Nephron (organoid): Measurements from ENCODE around the gene RAB11FIP4.

Experiments used
- H3K27ac Mint-ChIP-seq, 3 experiments: 2 replicates each; pipeline ENCODE4 v1.8.0; 2020; ENCODE audit warnings: mixed read lengths in 3 of 3, mild to moderate bottlenecking in 2 of 3, moderate library complexity in 1 of 3
- H3K27me3 Mint-ChIP-seq: 2 replicates; pipeline ENCODE4 v1.8.0; 2021; ENCODE audit warnings: low read depth, mild to moderate bottlenecking, moderate library complexity, mixed read lengths
- H3K36me3 Mint-ChIP-seq: 2 replicates; pipeline ENCODE4 v1.8.0; 2020; ENCODE audit warnings: low read depth, mixed read lengths
- H3K4me1 Mint-ChIP-seq: 2 replicates; pipeline ENCODE4 v1.8.0; 2020; ENCODE audit warnings: mixed read lengths
- H3K4me3 Mint-ChIP-seq, 3 experiments: 2 replicates each; pipeline ENCODE4 v1.8.0; 2020; ENCODE audit warnings: mild to moderate bottlenecking in 3 of 3, mixed read lengths in 3 of 3, moderate library complexity in 2 of 3
- H3K9me3 Mint-ChIP-seq: 2 replicates; pipeline ENCODE4 v1.8.0; 2020; ENCODE audit warnings: mixed read lengths
- TF ChIP-seq, protein P1 (sequence below), 3 experiments: fragments of 200-600 bp; sonication (generic); IDR thresholded peaks; one replicate each; pipeline ENCODE4 v1.5.0; 2021; ENCODE audit warnings: antibody characterized with exemption in 3 of 3; ENCODE audit not compliant: unreplicated experiment in 3 of 3

RAB11FIP4 gene

DNA sequence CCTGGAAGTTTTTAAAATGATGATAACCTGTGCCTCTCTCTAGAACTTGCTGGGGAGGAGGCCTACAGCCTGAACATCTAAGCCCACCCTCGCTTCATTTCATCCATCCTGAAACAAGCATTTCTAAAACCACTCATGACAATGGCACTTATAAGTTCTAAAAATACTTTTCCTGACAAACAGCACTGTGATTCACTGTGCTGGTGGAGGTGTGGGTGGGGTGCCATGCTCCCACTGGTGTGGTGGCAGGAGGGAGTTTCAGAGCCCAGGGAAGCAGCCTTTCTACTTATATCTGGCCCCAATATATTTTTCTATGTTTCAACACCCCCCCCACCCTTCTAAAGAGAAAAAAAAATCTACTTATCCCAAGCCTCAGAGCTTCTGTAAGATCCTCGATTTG is 52.6 kb downstream of the RAB11FIP4 start:
- Mint-ChIP-seq H3K36me3 (no peaks in the 10 kb centered on the region), H3K4me1 (no peaks in the 10 kb centered on the region), H3K27ac (no peak overlapping the region), H3K9me3 (no peaks in the 10 kb centered on the region), H3K27me3 (peaks cover 12% of the 10 kb centered on the region), H3K4me3 (no peak overlapping the region)
- TF ChIP-seq, protein P1, sequence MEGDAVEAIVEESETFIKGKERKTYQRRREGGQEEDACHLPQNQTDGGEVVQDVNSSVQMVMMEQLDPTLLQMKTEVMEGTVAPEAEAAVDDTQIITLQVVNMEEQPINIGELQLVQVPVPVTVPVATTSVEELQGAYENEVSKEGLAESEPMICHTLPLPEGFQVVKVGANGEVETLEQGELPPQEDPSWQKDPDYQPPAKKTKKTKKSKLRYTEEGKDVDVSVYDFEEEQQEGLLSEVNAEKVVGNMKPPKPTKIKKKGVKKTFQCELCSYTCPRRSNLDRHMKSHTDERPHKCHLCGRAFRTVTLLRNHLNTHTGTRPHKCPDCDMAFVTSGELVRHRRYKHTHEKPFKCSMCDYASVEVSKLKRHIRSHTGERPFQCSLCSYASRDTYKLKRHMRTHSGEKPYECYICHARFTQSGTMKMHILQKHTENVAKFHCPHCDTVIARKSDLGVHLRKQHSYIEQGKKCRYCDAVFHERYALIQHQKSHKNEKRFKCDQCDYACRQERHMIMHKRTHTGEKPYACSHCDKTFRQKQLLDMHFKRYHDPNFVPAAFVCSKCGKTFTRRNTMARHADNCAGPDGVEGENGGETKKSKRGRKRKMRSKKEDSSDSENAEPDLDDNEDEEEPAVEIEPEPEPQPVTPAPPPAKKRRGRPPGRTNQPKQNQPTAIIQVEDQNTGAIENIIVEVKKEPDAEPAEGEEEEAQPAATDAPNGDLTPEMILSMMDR (IDR thresholded peaks at IDR 0.05; ENCODE audit: unreplicated experiment in 3 of 3), result no peak

DNA sequence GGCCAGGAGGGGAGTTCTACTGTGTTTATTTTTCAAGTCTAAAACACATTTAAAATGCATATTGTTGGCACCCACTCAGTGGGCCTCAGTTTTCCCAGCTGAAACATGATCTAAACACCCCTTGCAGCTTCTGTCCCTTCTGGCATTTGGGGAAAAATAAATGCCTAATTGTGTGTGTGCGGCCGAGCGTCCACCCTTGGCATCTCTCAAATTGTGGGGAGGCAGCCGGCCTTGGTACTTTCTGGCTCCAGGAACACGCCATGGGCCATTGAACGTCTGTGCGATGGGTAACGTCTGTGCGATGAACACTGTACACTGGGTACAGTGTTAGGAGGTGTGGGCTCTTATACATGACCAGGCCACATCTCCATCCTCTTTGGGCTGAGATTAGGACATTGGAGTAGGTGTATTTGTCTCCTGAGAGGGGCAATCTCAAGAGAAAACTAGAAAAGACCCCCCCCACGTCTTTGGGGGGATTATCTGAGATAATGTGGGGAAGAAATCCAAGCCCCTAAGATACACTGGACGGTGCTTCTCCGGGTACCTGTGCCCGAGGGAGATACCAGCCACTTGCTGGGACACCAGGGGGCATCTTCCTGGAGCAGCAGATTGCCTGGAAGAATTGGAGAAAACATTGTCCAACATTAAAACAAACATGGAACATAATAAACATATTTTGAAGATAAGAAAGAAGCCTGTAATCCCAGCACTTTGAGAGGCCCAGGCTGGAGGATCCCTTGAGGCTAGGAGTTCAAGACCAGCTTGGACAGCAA is 54.9 kb downstream of the RAB11FIP4 start:
- no peak overlapping the region for H3K27ac Mint-ChIP-seq
- no peaks in the 10 kb centered on the region for H3K4me1 Mint-ChIP-seq
- no peak overlapping the region for H3K4me3 Mint-ChIP-seq
- no peaks in the 10 kb centered on the region for H3K36me3 Mint-ChIP-seq
- TF ChIP-seq, protein P1 (IDR thresholded peaks at IDR 0.05; ENCODE audit: unreplicated experiment in 3 of 3), result no peak
- H3K27me3 Mint-ChIP-seq, result peaks cover 7% of the 10 kb centered on the region
- H3K9me3 Mint-ChIP-seq, result no peaks in the 10 kb centered on the region

DNA sequence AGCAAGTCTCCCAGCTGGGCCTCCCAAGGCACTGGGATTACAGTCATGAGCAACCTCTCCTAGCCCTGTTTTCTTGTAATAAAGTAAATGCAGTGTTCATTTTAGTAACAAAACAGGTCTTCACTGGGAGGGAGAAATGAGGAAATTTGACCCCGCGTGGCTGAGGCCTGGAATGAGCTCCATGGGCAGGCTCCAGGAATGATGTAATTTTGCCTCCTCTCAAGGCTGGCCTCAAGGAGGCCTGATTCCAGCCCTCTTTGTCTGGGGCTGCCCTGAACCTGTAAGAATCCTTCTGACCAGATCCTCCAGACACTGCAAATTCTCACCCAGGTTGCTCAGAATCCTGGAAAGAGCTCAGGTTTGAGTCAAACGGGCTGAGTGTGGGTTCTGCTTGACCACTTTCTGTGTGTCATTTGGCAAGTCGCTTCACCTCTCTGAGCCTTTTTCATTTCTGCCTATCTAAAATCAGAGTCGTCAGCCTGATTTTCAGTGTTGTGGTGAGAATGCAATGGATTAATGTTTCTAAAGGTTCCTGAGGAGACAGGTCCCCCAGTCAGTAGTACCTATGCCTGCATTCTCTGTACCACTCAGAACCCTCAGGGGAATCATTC is 57.1 kb downstream of the RAB11FIP4 start:
- Mint-ChIP-seq H3K36me3 (no peaks in the 10 kb centered on the region), H3K4me3 (no peak overlapping the region), H3K4me1 (peaks cover 9% of the 10 kb centered on the region), H3K9me3 (no peaks in the 10 kb centered on the region), H3K27ac (no peak overlapping the region), H3K27me3 (peaks cover 13% of the 10 kb centered on the region)
- TF ChIP-seq, protein P1 (IDR thresholded peaks at IDR 0.05; ENCODE audit: unreplicated experiment in 3 of 3), result no peak

DNA sequence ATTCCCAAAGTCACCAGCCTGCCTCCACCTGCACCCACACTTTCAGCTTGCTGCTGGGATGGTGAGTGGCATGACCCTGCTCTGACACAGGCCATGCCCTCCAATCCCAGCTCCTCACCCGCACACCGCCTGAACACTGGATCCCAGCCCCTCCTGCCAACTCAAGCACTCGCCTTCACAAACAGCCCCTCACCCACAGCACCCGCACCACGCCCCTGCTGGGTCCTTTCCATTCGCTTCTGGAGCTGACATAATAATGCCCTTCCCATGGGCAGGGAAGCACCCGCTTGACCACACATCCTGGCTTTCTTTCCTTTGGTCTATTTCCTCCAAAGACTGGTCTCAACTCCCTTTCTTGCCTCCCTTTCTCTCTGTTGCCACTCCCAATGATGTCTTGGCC is 57.6 kb downstream of the RAB11FIP4 start:
- Mint-ChIP-seq H3K4me3 (no peak overlapping the region), H3K9me3 (no peaks in the 10 kb centered on the region), H3K27ac (no peak overlapping the region), H3K27me3 (peaks cover 13% of the 10 kb centered on the region), H3K36me3 (no peaks in the 10 kb centered on the region), H3K4me1 (peaks cover 13% of the 10 kb centered on the region)
- TF ChIP-seq, protein P1 (IDR thresholded peaks at IDR 0.05; ENCODE audit: unreplicated experiment in 3 of 3), result no peak

DNA sequence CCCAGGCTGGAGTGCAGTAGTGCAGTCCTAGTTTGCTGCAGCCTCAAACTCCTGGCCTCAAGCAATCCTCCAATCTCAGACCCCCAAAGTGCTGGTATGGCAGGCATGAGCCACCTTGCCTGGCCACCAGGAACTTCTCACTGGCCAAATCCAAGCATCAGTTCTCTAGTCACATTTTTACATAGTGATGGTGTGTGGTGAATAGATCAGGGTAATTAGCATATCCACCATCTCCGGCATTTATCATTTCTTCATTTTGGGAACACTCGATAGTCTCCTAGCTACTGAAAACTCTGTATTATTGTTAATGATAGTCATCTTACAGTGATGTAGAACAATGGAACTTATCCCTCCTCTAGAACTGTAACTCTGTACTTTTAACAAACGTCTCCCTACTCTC is 58.3 kb downstream of the RAB11FIP4 start:
- TF ChIP-seq, protein P1 (IDR thresholded peaks at IDR 0.05; ENCODE audit: unreplicated experiment in 3 of 3), result no peak
- H3K4me3 Mint-ChIP-seq, result no peak overlapping the region
- no peak overlapping the region for H3K27ac Mint-ChIP-seq
- H3K36me3 Mint-ChIP-seq, result no peaks in the 10 kb centered on the region
- H3K4me1 Mint-ChIP-seq, result peaks cover 14% of the 10 kb centered on the region
- H3K9me3 Mint-ChIP-seq, result no peaks in the 10 kb centered on the region
- peaks cover 13% of the 10 kb centered on the region for H3K27me3 Mint-ChIP-seq

DNA sequence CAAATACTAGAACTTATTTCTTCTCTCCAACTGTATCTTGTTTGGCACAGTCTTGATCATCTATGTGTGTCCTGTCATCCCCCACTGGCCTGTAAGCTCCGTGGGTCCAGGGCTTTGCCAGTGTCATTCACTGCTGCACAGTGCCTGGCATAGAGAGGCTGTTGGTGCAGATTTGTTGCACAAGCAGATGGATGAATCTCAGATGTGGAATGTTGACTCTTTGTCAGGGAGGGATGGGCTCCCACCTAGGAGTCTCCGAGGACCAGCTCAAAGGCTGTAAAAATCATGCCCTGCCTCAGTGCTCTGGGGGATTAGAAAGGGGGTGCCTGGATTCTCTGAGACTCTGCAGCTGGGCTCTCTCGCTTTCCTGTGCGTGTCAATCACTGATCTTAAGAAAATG is 60.6 kb downstream of the RAB11FIP4 start:
- peaks cover 18% of the 10 kb centered on the region for H3K4me1 Mint-ChIP-seq
- H3K36me3 Mint-ChIP-seq, result no peaks in the 10 kb centered on the region
- no peak overlapping the region for H3K27ac Mint-ChIP-seq
- no peak overlapping the region for H3K4me3 Mint-ChIP-seq
- H3K27me3 Mint-ChIP-seq, result peaks cover 17% of the 10 kb centered on the region
- no peaks in the 10 kb centered on the region for H3K9me3 Mint-ChIP-seq
- TF ChIP-seq, protein P1 (IDR thresholded peaks at IDR 0.05; ENCODE audit: unreplicated experiment in 3 of 3), result no peak
